WERI-Rb-1 (cell line): Measurements from ENCODE around the gene ERN1.

Source experiments
- DNase-seq: peaks from one replicate; pipeline ENCODE4 v3.0.0-alpha.2; 2020
- H3K27ac ChIP-seq: fragments of 250-450 bp; sonication (Bioruptor Pico); 2 replicates; pipeline ENCODE4 v1.5.1; 2020; ENCODE audit warnings: mild to moderate bottlenecking, moderate library complexity
- H3K27me3 ChIP-seq: fragments of 250-450 bp; sonication (Bioruptor Pico); 2 replicates; pipeline ENCODE4 v1.5.1; 2021; ENCODE audit warnings: mild to moderate bottlenecking, low read depth, moderate library complexity; ENCODE audit not compliant: insufficient read depth, severe bottlenecking
- H3K36me3 ChIP-seq: fragments of 250-450 bp; sonication (Bioruptor Pico); 2 replicates; pipeline ENCODE4 v1.5.1; 2020; ENCODE audit warnings: mild to moderate bottlenecking, moderate library complexity
- H3K4me3 ChIP-seq: 2 replicates; pipeline ENCODE4 v1.5.1; 2011; ENCODE audit warnings: low read depth, mild to moderate bottlenecking, control low read depth, low read length
- H3K9me3 ChIP-seq: fragments of 250-450 bp; sonication (Bioruptor Pico); 2 replicates; pipeline ENCODE4 v1.5.1; 2021; ENCODE audit warnings: mild to moderate bottlenecking, moderate library complexity; ENCODE audit not compliant: severe bottlenecking
- CTCF ChIP-seq: IDR thresholded peaks from 2 replicates; pipeline ENCODE4 v1.5.1; 2011; ENCODE audit warnings: low read depth, mild to moderate bottlenecking, control low read depth, inconsistent platforms, low read length

The ERN1 gene

GRCh38 chr17:64028874-64029464, 101.0 kb downstream of the ERN1 start:
- Histone ChIP-seq H3K27ac (no peak overlapping the region), H3K4me3 (no peak overlapping the region), H3K9me3 (no peaks in the 10 kb centered on the region), H3K27me3 (no peaks in the 10 kb centered on the region), H3K36me3 (no peaks in the 10 kb centered on the region)
- TF ChIP-seq CTCF, result peak; percentile 71
- DNase-seq, result peak; percentile 79

- Histone ChIP-seq H3K36me3 (no peaks in the 10 kb centered on the region), H3K27ac (no peak overlapping the region), H3K4me3 (peak overlapping the region; percentile 24), H3K9me3 (no peaks in the 10 kb centered on the region), H3K27me3 (no peaks in the 10 kb centered on the region)
- peak; percentile 90 for DNase-seq
- TF ChIP-seq CTCF, result peak; percentile 99
Measured at GRCh38 chr17:64025732-64026294, 104.1 kb downstream of the ERN1 start.

DNA sequence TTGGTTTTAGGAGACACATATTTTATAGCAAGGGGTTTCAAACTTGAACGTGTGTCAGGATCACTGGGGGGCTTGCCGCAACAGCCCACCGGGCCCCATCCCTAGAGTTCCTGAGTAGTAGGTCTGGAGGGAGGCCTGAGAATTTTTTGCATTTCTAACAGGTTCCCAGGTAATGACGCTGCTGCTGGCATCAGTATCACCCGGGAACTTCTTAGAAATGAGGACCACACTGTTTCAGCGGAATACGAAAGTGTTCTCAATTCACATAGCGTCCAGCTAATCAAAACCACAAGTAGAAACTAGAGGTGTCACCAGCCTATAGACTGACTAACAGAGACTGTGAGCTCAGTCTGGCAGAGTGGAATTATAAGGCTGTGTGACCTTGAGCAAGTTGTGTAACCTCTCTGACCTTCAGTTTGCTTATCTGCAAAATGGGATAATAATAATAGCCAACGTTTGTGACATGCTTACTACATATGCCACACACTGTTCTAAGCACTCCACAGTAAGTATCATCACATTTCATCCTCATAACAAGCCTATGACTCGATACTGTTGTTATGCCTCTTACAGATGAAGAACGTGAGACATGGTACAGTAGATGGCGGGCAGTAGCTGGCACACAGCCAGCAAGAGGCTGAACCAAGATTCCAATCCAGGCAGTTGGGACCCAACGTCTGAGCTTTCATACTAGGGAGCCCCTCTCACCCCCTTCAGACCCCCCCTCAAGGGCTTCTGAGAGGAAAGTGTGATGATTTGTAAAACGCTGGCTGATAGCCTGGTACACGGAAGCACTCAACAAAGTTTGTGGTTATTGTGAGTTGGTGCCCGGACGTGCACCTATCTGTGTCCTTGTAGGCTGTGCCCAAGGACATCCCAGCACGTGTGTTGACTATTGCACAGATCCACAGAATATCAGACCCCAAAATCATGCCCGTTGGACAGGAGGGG, 104.9 kb downstream of the ERN1 start:
- Histone ChIP-seq H3K36me3 (no peaks in the 10 kb centered on the region), H3K27me3 (no peaks in the 10 kb centered on the region), H3K27ac (peak overlapping the region; percentile 25), H3K9me3 (no peaks in the 10 kb centered on the region), H3K4me3 (no peak overlapping the region)
- no peak for DNase-seq
- TF ChIP-seq CTCF, result no peak

GRCh38 chr17:64024215-64024654, 105.7 kb downstream of the ERN1 start:
- H3K9me3 ChIP-seq, result no peaks in the 10 kb centered on the region
- H3K4me3 ChIP-seq, result no peak overlapping the region
- peak; percentile 70 for DNase-seq
- no peaks in the 10 kb centered on the region for H3K36me3 ChIP-seq
- H3K27ac ChIP-seq, result peak overlapping the region; percentile 25
- no peaks in the 10 kb centered on the region for H3K27me3 ChIP-seq
- no peak for TF ChIP-seq CTCF

- no peaks in the 10 kb centered on the region for H3K9me3 ChIP-seq
- DNase-seq, result no peak
- no peak for TF ChIP-seq CTCF
- H3K27ac ChIP-seq, result no peak overlapping the region
- H3K4me3 ChIP-seq, result no peak overlapping the region
- no peaks in the 10 kb centered on the region for H3K27me3 ChIP-seq
- no peaks in the 10 kb centered on the region for H3K36me3 ChIP-seq
Measured at GRCh38 chr17:64022611-64023063, 107.3 kb downstream of the ERN1 start.
